ENCODE data around the gene KIF26A. TPM values are rescaled to one million over a fixed set of nuclear protein-coding genes. Genes with fewer than 3 reads are reported as not detected.

Gene KIF26A
- total RNA-seq, 1 donor: not detected

- Histone ChIP-seq H3K36me3 (ENCODE audit: insufficient read depth, low read length) (no peaks in the 10 kb centered on the region), H3K9me3 (ENCODE audit: low read depth, low read length) (no peaks in the 10 kb centered on the region), H2AFZ (ENCODE audit: low read length) (no peak overlapping the region), H3K4me1 (ENCODE audit: insufficient read depth, low read length) (no peaks in the 10 kb centered on the region), H3K4me2 (ENCODE audit: insufficient read depth, low read length) (no peak overlapping the region), H3K27ac (ENCODE audit: low read depth, low read length) (no peak overlapping the region), H3K79me2 (ENCODE audit: insufficient read depth, low read length) (no peaks in the 10 kb centered on the region), H4K20me1 (ENCODE audit: insufficient read depth, low read length) (no peaks in the 10 kb centered on the region), H3K27me3 (ENCODE audit: insufficient read depth, low read length) (no peaks in the 10 kb centered on the region), H3K4me3 (ENCODE audit: insufficient read depth, low read length) (no peak overlapping the region)
- TF ChIP-seq CTCF (IDR thresholded peaks at IDR 0.05; ENCODE audit: extremely low read depth, low read depth, low read length): no peak
- DNase-seq (ENCODE audit: insufficient read length, low spot score, missing footprints): no peak
These were observed 47.6 kb downstream of the KIF26A start for GRCh38 chr14:104185916-104186495.

- no peaks in the 10 kb centered on the region for H3K79me2 ChIP-seq (ENCODE audit: insufficient read depth, low read length)
- no peak overlapping the region for H3K4me2 ChIP-seq (ENCODE audit: insufficient read depth, low read length)
- H3K27me3 ChIP-seq (ENCODE audit: insufficient read depth, low read length): no peaks in the 10 kb centered on the region
- no peaks in the 10 kb centered on the region for H3K4me1 ChIP-seq (ENCODE audit: insufficient read depth, low read length)
- no peaks in the 10 kb centered on the region for H3K9me3 ChIP-seq (ENCODE audit: low read depth, low read length)
- no peak overlapping the region for H2AFZ ChIP-seq (ENCODE audit: low read length)
- no peak for DNase-seq (ENCODE audit: insufficient read length, low spot score, missing footprints)
- H3K4me3 ChIP-seq (ENCODE audit: insufficient read depth, low read length): no peak overlapping the region
- no peak overlapping the region for H3K27ac ChIP-seq (ENCODE audit: low read depth, low read length)
- H4K20me1 ChIP-seq (ENCODE audit: insufficient read depth, low read length): no peaks in the 10 kb centered on the region
- H3K36me3 ChIP-seq (ENCODE audit: insufficient read depth, low read length): no peaks in the 10 kb centered on the region
- no peak for TF ChIP-seq CTCF (IDR thresholded peaks at IDR 0.05; ENCODE audit: extremely low read depth, low read depth, low read length)
These were observed 48.2 kb downstream of the KIF26A start for GRCh38 chr14:104186575-104186974.

GRCh38 chr14:104187121-104187889 lies 48.9 kb downstream of the KIF26A start:
- Histone ChIP-seq H3K4me3 (ENCODE audit: insufficient read depth, low read length) (no peak overlapping the region), H3K4me1 (ENCODE audit: insufficient read depth, low read length) (no peaks in the 10 kb centered on the region), H2AFZ (ENCODE audit: low read length) (no peak overlapping the region), H3K79me2 (ENCODE audit: insufficient read depth, low read length) (no peaks in the 10 kb centered on the region), H3K27me3 (ENCODE audit: insufficient read depth, low read length) (no peaks in the 10 kb centered on the region), H3K4me2 (ENCODE audit: insufficient read depth, low read length) (no peak overlapping the region), H3K9me3 (ENCODE audit: low read depth, low read length) (no peaks in the 10 kb centered on the region), H4K20me1 (ENCODE audit: insufficient read depth, low read length) (no peaks in the 10 kb centered on the region), H3K27ac (ENCODE audit: low read depth, low read length) (no peak overlapping the region), H3K36me3 (ENCODE audit: insufficient read depth, low read length) (no peaks in the 10 kb centered on the region)
- DNase-seq (ENCODE audit: insufficient read length, low spot score, missing footprints): peak; percentile 82
- TF ChIP-seq CTCF (IDR thresholded peaks at IDR 0.05; ENCODE audit: extremely low read depth, low read depth, low read length): no peak

- Histone ChIP-seq H3K4me3 (ENCODE audit: insufficient read depth, low read length) (no peak overlapping the region), H2AFZ (ENCODE audit: low read length) (no peak overlapping the region), H3K27ac (ENCODE audit: low read depth, low read length) (no peak overlapping the region), H3K36me3 (ENCODE audit: insufficient read depth, low read length) (no peaks in the 10 kb centered on the region), H3K4me2 (ENCODE audit: insufficient read depth, low read length) (no peak overlapping the region), H3K27me3 (ENCODE audit: insufficient read depth, low read length) (no peaks in the 10 kb centered on the region), H3K4me1 (ENCODE audit: insufficient read depth, low read length) (no peaks in the 10 kb centered on the region), H3K79me2 (ENCODE audit: insufficient read depth, low read length) (no peaks in the 10 kb centered on the region), H4K20me1 (ENCODE audit: insufficient read depth, low read length) (no peaks in the 10 kb centered on the region), H3K9me3 (ENCODE audit: low read depth, low read length) (no peaks in the 10 kb centered on the region)
- TF ChIP-seq CTCF (IDR thresholded peaks at IDR 0.05; ENCODE audit: extremely low read depth, low read depth, low read length): no peak
- no peak for DNase-seq (ENCODE audit: insufficient read length, low spot score, missing footprints)
These were observed 49.7 kb downstream of the KIF26A start for GRCh38 chr14:104187931-104188726.
